ENCODE measurements around the gene BIRC3. TPM values are rescaled to one million over a fixed set of nuclear protein-coding genes. Genes with fewer than 3 reads are reported as not detected.

BIRC3 gene
- total RNA-seq, 1 experiment from 2014 or later = 4.8 TPM

DNA sequence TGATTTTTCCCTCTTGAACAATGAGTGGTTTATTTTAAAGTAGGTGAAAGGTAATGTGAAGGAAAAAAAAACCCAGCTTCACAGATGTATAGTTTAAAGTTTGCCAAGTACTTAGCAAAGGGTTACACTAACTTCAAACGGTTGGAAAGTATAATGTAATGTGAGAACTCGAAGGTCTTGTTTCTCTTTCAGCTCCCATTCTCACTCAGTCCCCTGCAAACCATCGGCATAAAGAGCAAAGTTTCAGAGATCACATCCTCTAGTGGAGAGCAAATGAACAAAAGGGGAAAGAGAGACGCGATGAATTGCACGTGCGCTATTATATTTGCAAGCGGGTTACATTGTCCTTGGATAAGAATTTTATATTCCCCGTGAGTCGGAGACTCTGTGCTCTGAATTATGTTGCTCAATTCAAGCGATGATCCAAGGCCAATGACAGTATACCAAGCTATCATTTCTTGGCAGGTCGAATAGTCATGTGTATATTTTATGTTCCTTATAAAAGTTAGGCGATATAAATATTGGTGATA, 37.6 kb upstream of the BIRC3 start:
- no peak overlapping the region for H3K4me3 ChIP-seq
- DNase-seq = no peak
- no peak overlapping the region for H3K4me2 ChIP-seq
- no peaks in the 10 kb centered on the region for H3K9me3 ChIP-seq (ENCODE audit: insufficient read depth, low read depth)
- TF ChIP-seq EZH2 (IDR thresholded peaks at IDR 0.05; ENCODE audit: low read depth) = no peak
- TF ChIP-seq, protein P1, sequence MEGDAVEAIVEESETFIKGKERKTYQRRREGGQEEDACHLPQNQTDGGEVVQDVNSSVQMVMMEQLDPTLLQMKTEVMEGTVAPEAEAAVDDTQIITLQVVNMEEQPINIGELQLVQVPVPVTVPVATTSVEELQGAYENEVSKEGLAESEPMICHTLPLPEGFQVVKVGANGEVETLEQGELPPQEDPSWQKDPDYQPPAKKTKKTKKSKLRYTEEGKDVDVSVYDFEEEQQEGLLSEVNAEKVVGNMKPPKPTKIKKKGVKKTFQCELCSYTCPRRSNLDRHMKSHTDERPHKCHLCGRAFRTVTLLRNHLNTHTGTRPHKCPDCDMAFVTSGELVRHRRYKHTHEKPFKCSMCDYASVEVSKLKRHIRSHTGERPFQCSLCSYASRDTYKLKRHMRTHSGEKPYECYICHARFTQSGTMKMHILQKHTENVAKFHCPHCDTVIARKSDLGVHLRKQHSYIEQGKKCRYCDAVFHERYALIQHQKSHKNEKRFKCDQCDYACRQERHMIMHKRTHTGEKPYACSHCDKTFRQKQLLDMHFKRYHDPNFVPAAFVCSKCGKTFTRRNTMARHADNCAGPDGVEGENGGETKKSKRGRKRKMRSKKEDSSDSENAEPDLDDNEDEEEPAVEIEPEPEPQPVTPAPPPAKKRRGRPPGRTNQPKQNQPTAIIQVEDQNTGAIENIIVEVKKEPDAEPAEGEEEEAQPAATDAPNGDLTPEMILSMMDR (conservative IDR thresholded peaks at IDR 0.05) = no peak
- no peak overlapping the region for H3K27ac ChIP-seq
- H3K27me3 ChIP-seq (ENCODE audit: insufficient read depth, low read depth) = no peaks in the 10 kb centered on the region
- no peaks in the 10 kb centered on the region for H4K20me1 ChIP-seq (ENCODE audit: insufficient read depth)
- BruUV-seq (replicated peaks) = no TSS peak
- no peaks in the 10 kb centered on the region for H3K79me2 ChIP-seq (ENCODE audit: low read depth)
- intact Hi-C loops (cut with micrococcal nuclease; ENCODE audit: unreplicated experiment) = no loop called here
- CTCF ChIA-PET = interaction anchor here (0.9 kb wide), 1 partner anchor 11 kb away, joined by 3 read pairs; no protein-coding TSS in a partner anchor
- no peaks in the 10 kb centered on the region for H3K36me3 ChIP-seq (ENCODE audit: low read depth)
- H3K4me1 ChIP-seq (replicated peaks; ENCODE audit: insufficient read depth) = peaks cover 12% of the 10 kb centered on the region
- H3K9me2 ChIP-seq (ENCODE audit: insufficient read depth) = no peaks in the 10 kb centered on the region
- POLR2A ChIA-PET (ENCODE audit: unreplicated experiment) = interaction anchor here (0.7 kb wide), 1 partner anchor 68 kb away, joined by 4 read pairs; no protein-coding TSS in a partner anchor
- H2AFZ ChIP-seq = no peak overlapping the region
- H3F3A ChIP-seq (ENCODE audit: insufficient read depth, low read depth) = no peaks in the 10 kb centered on the region

DNA sequence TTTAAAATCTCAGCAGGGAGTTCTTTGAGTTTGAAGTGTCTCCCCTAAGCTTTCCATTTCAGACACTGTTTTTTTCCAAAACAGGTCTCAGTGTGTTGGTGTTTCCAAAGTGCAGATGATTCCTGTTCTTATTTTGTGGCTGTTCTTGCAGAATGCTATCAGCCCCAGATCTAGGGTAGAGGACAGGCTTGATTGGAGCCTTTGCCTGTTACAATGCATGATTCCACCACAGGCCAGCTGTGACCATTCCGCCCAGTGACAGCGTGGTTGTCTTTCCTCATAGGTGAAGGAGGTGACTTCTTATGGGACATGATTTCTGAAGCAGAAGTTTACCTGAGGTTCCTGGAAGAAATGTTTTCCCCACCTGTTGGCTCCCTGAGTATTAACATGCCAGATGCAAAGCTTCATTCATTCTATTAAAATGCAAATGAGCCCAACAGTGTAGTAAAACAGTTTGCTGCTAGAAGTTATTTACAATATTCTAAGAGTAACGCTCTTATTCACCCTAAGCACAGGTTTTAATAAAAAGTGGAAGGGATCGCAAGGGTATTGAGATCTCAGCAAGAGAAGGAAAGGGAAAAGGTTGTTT, 36.9 kb upstream of the BIRC3 start:
- Histone ChIP-seq H3K4me3 (no peak overlapping the region), H4K20me1 (ENCODE audit: insufficient read depth) (no peaks in the 10 kb centered on the region), H3K27ac (no peak overlapping the region), H2AFZ (no peak overlapping the region), H3K36me3 (ENCODE audit: low read depth) (no peaks in the 10 kb centered on the region), H3K9me3 (ENCODE audit: insufficient read depth, low read depth) (no peaks in the 10 kb centered on the region), H3K4me2 (no peak overlapping the region), H3K9me2 (ENCODE audit: insufficient read depth) (no peaks in the 10 kb centered on the region), H3K79me2 (ENCODE audit: low read depth) (no peaks in the 10 kb centered on the region), H3K4me1 (replicated peaks; ENCODE audit: insufficient read depth) (peaks cover 12% of the 10 kb centered on the region), H3F3A (ENCODE audit: insufficient read depth, low read depth) (no peaks in the 10 kb centered on the region), H3K27me3 (ENCODE audit: insufficient read depth, low read depth) (no peaks in the 10 kb centered on the region)
- CTCF ChIA-PET = no interaction called here
- no peak for DNase-seq
- BruUV-seq (replicated peaks) = no TSS peak
- TF ChIP-seq EZH2 (IDR thresholded peaks at IDR 0.05; ENCODE audit: low read depth) = no peak
- TF ChIP-seq, protein P1 (conservative IDR thresholded peaks at IDR 0.05) = no peak
- POLR2A ChIA-PET (ENCODE audit: unreplicated experiment) = no interaction called here
- intact Hi-C loops (cut with micrococcal nuclease; ENCODE audit: unreplicated experiment) = no loop called here

DNA sequence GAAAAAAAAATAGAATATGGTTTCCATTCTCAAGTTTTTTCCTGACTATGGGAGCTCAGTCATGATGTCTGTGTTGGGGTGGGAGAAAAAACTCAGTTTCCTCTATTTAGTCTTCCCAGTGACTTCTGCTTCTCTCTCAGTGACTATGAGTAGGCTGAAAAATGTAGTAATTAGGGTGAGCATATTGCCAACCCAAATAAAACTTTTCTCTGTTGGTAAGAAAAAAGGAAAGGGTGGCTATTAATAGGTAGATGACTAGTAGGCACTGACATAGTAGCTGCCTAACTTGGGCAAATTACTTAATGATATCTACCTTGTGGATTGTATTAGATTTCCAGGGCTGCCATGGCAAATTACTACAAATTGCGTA, 34.2 kb upstream of the BIRC3 start:
- Histone ChIP-seq H3K79me2 (ENCODE audit: low read depth) (no peaks in the 10 kb centered on the region), H3K9me2 (ENCODE audit: insufficient read depth) (no peaks in the 10 kb centered on the region), H3K4me3 (no peak overlapping the region), H3K4me1 (replicated peaks; ENCODE audit: insufficient read depth) (peaks cover 24% of the 10 kb centered on the region), H3K4me2 (no peak overlapping the region), H3F3A (ENCODE audit: insufficient read depth, low read depth) (no peaks in the 10 kb centered on the region), H3K27me3 (ENCODE audit: insufficient read depth, low read depth) (no peaks in the 10 kb centered on the region), H3K9me3 (ENCODE audit: insufficient read depth, low read depth) (no peaks in the 10 kb centered on the region), H3K36me3 (ENCODE audit: low read depth) (no peaks in the 10 kb centered on the region), H3K27ac (no peak overlapping the region), H2AFZ (no peak overlapping the region), H4K20me1 (ENCODE audit: insufficient read depth) (no peaks in the 10 kb centered on the region)
- no peak for DNase-seq
- POLR2A ChIA-PET (ENCODE audit: unreplicated experiment) = no interaction called here
- CTCF ChIA-PET = interaction anchor here (0.6 kb wide), 1 partner anchor 83 kb away, joined by 9 read pairs; no protein-coding TSS in a partner anchor
- BruUV-seq (replicated peaks) = no TSS peak
- TF ChIP-seq, protein P1 (conservative IDR thresholded peaks at IDR 0.05) = no peak
- intact Hi-C loops (cut with micrococcal nuclease; ENCODE audit: unreplicated experiment) = no loop called here
